RWPE1 (cell line): ENCODE measurements around the gene HIRA.

ENCODE experiments used
- CTCF ChIA-PET: fragments of 350-600 bp; sonication (Branson Sonifier 250); formaldehyde crosslinking; extraction: SDS; loops from one replicate; lab custom pipeline; 2021; lab: Yijun Ruan, JAX
- POLR2A ChIA-PET: fragments of 400-600 bp; formaldehyde crosslinking; extraction: SDS; loops from one replicate; lab custom pipeline; 2020; ENCODE audit warnings: antibody characterized with exemption; ENCODE audit not compliant: low non-redundant PET; lab: Yijun Ruan, JAX
- DNase-seq: peaks from one replicate; pipeline ENCODE4 v3.0.0; 2012; ENCODE audit warnings: low spot score
- H3K27ac ChIP-seq: fragments of 450-650 bp; 2 replicates; pipeline ENCODE4 v1.5.1; 2017
- CTCF ChIP-seq: fragments of 450-650 bp; conservative IDR thresholded peaks from 2 replicates; pipeline ENCODE4 v1.5.1; 2017; ENCODE audit warnings: low read depth, mild to moderate bottlenecking

Gene HIRA

GRCh38 chr22:19398652-19399051 lies 32.9 kb downstream of the HIRA start:
- CTCF ChIA-PET: interaction anchor here (0.5 kb wide), 1 partner anchor 14 kb away, joined by 7 read pairs; no protein-coding TSS in a partner anchor
- no peak for TF ChIP-seq CTCF
- DNase-seq: no peak
- 0 out of 2 replicates have a peak overlapping the region, but pooled peaks have one; percentile 11 for H3K27ac ChIP-seq
- POLR2A ChIA-PET: no interaction called here

- 0 out of 2 replicates have a peak overlapping the region, but pooled peaks have one; percentile 11 for H3K27ac ChIP-seq
- ChIA-PET CTCF (no interaction called here), POLR2A (no interaction called here)
- TF ChIP-seq CTCF: no peak
- DNase-seq: no peak
Observed at GRCh38 chr22:19398206-19398605, 33.3 kb downstream of the HIRA start.

DNA sequence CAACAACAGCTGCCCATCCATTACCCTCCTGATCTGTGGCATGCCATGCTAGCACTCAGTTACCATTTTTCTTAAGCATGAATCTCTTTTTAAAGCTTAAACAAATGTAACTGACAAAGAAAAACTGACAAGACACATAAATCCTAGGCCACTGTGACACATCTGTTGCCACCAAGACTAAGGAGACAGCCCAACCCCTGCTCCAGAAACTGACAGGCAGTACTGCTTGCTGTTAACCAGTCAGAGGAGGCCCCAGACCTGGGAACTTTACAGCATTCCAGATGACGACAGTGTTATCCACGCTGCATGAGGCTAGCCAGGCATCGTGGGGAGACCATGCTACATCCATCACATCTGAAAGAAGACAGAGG lies 33.8 kb downstream of the HIRA start:
- TF ChIP-seq CTCF: no peak
- no peak for DNase-seq
- ChIA-PET CTCF (no interaction called here), POLR2A (no interaction called here)
- H3K27ac ChIP-seq: no peak overlapping the region

GRCh38 chr22:19396934-19397733 lies 34.4 kb downstream of the HIRA start:
- no peak overlapping the region for H3K27ac ChIP-seq
- no peak for DNase-seq
- TF ChIP-seq CTCF: no peak
- ChIA-PET CTCF (no interaction called here), POLR2A (no interaction called here)

DNA sequence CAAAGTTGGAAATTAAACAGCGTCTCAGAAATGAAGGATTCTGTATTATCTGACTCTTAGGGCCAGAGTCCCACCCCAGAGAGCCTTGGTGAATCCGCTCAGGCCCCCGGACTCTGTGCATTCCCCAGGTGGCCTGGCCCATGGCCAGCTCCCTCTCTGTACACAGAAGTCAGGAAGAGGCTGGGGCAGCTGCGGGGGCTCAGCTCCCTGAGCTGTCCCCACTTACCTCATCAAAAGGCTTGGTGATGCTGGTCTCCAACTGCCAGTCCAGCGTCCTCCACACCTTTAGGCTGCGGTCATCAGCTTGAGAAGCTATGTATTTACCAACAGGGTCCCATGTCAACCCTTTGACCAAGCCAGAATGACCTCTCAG lies 35.0 kb downstream of the HIRA start:
- ChIA-PET CTCF (interaction anchor here (0.6 kb wide), 1 partner anchor 9 kb away, joined by 6 read pairs; no protein-coding TSS in a partner anchor), POLR2A (no interaction called here)

GRCh38 chr22:19395276-19395675 lies 36.3 kb downstream of the HIRA start:
- CTCF ChIA-PET: interaction anchor here (0.6 kb wide), 1 partner anchor 177 kb away, joined by 3 read pairs; no protein-coding TSS in a partner anchor
- no peak overlapping the region for H3K27ac ChIP-seq
- POLR2A ChIA-PET: no interaction called here
- no peak for DNase-seq
- no peak for TF ChIP-seq CTCF

More for the DNA sequence above, 35.0 kb downstream of the HIRA start:
- H3K27ac ChIP-seq: no peak overlapping the region
- no peak for TF ChIP-seq CTCF
- DNase-seq: no peak
